HCT116 (cell line): ENCODE results near the gene HMCES. TPM values are rescaled to one million over a fixed set of nuclear protein-coding genes. Genes with fewer than 3 reads are reported as not detected.

ENCODE experiments used
- ATAC-seq: fragments of 200-7000 bp; cut with Tn5 transposase; 2 replicates; pipeline ENCODE4 v1.9.1; 2020; ENCODE audit warnings: mild to moderate bottlenecking, moderate library complexity
- BruUV-seq: library from RNA; stranded (reverse); fragments of 400-500 nt; replicated peaks from 2 replicates; lab custom pipeline; 2021; lab: Mats Ljungman, UMichigan
- CTCF ChIA-PET: fragments of 300-600 bp; sonication (Branson Sonifier 250); formaldehyde crosslinking; loops from one replicate; lab custom pipeline; 2021; ENCODE audit warnings: antibody characterized with exemption; lab: Charles Lee
- POLR2A ChIA-PET: fragments of 300-600, 350-600 bp; sonication (Branson Sonifier 250); formaldehyde crosslinking; loops from one replicate; lab custom pipeline; 2021; ENCODE audit warnings: antibody characterized with exemption; lab: Charles Lee
- RAD21 ChIA-PET, 2 experiments: fragments of 300-600 bp; sonication (Branson Sonifier 250); formaldehyde crosslinking; loops; one replicate each; lab custom pipeline; 2023; ENCODE audit warnings: low total read pairs in 2 of 2; ENCODE audit not compliant: uncharacterized antibody in 2 of 2, unreplicated experiment in 2 of 2, low non-redundant PET in 1 of 2; lab: Charles Lee
- DNase-seq: peaks from one replicate; pipeline ENCODE4 v3.0.0-alpha.2; 2010; ENCODE audit warnings: low read depth, low spot score
- H2AFZ ChIP-seq: fragments of 200-600 bp; shearing (Covaris generic), sonication (generic); 2 replicates; pipeline ENCODE4 v1.6.1; 2017; ENCODE audit warnings: low read depth, mixed run types, mixed read lengths, antibody characterized with exemption, low read length; ENCODE audit not compliant: poor library complexity, severe bottlenecking
- H3K27ac ChIP-seq: 2 replicates; pipeline ENCODE4 v1.5.1; 2012; ENCODE audit warnings: low read depth, low read length
- H3K27me3 ChIP-seq: fragments of 200-600 bp; sonication (generic); 2 replicates; pipeline ENCODE4 v1.6.1; 2016; ENCODE audit warnings: mixed run types, low read length, mixed read lengths; ENCODE audit not compliant: insufficient read depth
- H3K36me3 ChIP-seq, 2 experiments: fragments of 200-500 bp in 1 of 2; fragments of 200-600 bp in 1 of 2; sonication (Bioruptor generic) in 1 of 2; sonication (generic) in 1 of 2; 2 replicates each; pipeline versions ENCODE4 v1.5.1 to v1.6.1; 2014 to 2016; ENCODE audit warnings: low read length in 2 of 2, inconsistent platforms in 1 of 2, mixed read lengths in 1 of 2, mixed run types in 1 of 2; ENCODE audit not compliant: insufficient read depth in 2 of 2, control insufficient read depth in 1 of 2
- H3K4me1 ChIP-seq, 2 experiments: fragments of 200-600 bp in 1 of 2; sonication (generic) in 1 of 2; 2 replicates each; pipeline versions ENCODE4 v1.5.1 to v1.6.1; 2012 to 2017; ENCODE audit warnings: low read length in 2 of 2, inconsistent platforms in 1 of 2, mild to moderate bottlenecking in 1 of 2, mixed read lengths in 1 of 2, mixed run types in 1 of 2, moderate library complexity in 1 of 2; ENCODE audit not compliant: insufficient read depth in 2 of 2, control insufficient read depth in 1 of 2
- H3K4me2 ChIP-seq: fragments of 200-600 bp; sonication (generic); 2 replicates; pipeline ENCODE4 v1.6.1; 2017; ENCODE audit warnings: mixed run types, low read length, mixed read lengths
- H3K4me3 ChIP-seq, 2 experiments: fragments of 200-600 bp in 1 of 2; sonication (generic) in 1 of 2; replicated peaks in 1 of 2; 2 replicates each; pipeline ENCODE4 v1.5.1; 2011 to 2016; ENCODE audit warnings: low read length in 2 of 2, control low read depth in 1 of 2, low read depth in 1 of 2, mild to moderate bottlenecking in 1 of 2, mixed read lengths in 1 of 2, mixed run types in 1 of 2
- H3K79me2 ChIP-seq: fragments of 200-600 bp; sonication (generic); 2 replicates; pipeline ENCODE4 v1.6.1; 2017; ENCODE audit warnings: mild to moderate bottlenecking, mixed run types, low read length, moderate library complexity, mixed read lengths; ENCODE audit not compliant: insufficient read depth
- H3K9ac ChIP-seq: fragments of 200-600 bp; sonication (generic); 2 replicates; pipeline ENCODE4 v1.6.1; 2016; ENCODE audit warnings: low read length, mixed read lengths
- H3K9me2 ChIP-seq: fragments of 200-600 bp; sonication (generic), shearing (Covaris generic); 2 replicates; pipeline ENCODE4 v1.6.1; 2017; ENCODE audit warnings: mixed run types, mild to moderate bottlenecking, moderate library complexity; ENCODE audit not compliant: insufficient read depth
- H3K9me3 ChIP-seq, 2 experiments: fragments of 200-500 bp in 1 of 2; fragments of 200-600 bp in 1 of 2; sonication (Bioruptor generic) in 1 of 2; sonication (generic) in 1 of 2; 2 replicates each; pipeline ENCODE4 v1.6.1; 2014 to 2017; ENCODE audit warnings: low read length in 2 of 2, mixed read lengths in 2 of 2, inconsistent platforms in 1 of 2, low read depth in 1 of 2, mild to moderate bottlenecking in 1 of 2, mixed run types in 1 of 2, moderate library complexity in 1 of 2; ENCODE audit not compliant: control insufficient read depth in 1 of 2, insufficient read depth in 1 of 2
- H4K20me1 ChIP-seq: fragments of 200-600 bp; sonication (generic), shearing (Covaris generic); 2 replicates; pipeline ENCODE4 v1.6.1; 2017; ENCODE audit warnings: mixed run types, mild to moderate bottlenecking, moderate library complexity; ENCODE audit not compliant: insufficient read depth
- ATF3 ChIP-seq: IDR thresholded peaks from 2 replicates; pipeline ENCODE4 v1.6.1; 2012
- CBX3 ChIP-seq: IDR thresholded peaks from 2 replicates; pipeline ENCODE4 v1.6.1; 2012; ENCODE audit warnings: low read depth
- ELF1 ChIP-seq: IDR thresholded peaks from 2 replicates; pipeline ENCODE4 v1.6.1; 2012; ENCODE audit warnings: low read depth, borderline replicate concordance
- JUND ChIP-seq: IDR thresholded peaks from 2 replicates; pipeline ENCODE4 v1.6.1; 2012
- POLR2A ChIP-seq: IDR thresholded peaks from 2 replicates; pipeline ENCODE4 v1.7.0; 2011; ENCODE audit warnings: borderline replicate concordance; ENCODE audit not compliant: insufficient read depth, insufficient read length; ENCODE audit errors: extremely low read depth
- RAD21 ChIP-seq: IDR thresholded peaks from 2 replicates; pipeline ENCODE4 v1.6.1; 2012; ENCODE audit warnings: low read depth, mild to moderate bottlenecking
- SIN3A ChIP-seq: IDR thresholded peaks from 2 replicates; pipeline ENCODE4 v1.6.1; 2012; ENCODE audit warnings: low read depth
- SP1 ChIP-seq: IDR thresholded peaks from 2 replicates; pipeline ENCODE4 v1.6.1; 2012; ENCODE audit warnings: low read depth
- SRF ChIP-seq: IDR thresholded peaks from 2 replicates; pipeline ENCODE4 v1.6.1; 2012; ENCODE audit warnings: low read depth
- ZNF274 ChIP-seq: fragments of 200-500 bp; sonication (Bioruptor generic); IDR thresholded peaks from 2 replicates; pipeline ENCODE4 v1.6.1; 2014; ENCODE audit warnings: mild to moderate bottlenecking, low read depth, low read length, inconsistent platforms
- intact Hi-C: fragments of 100-400 bp; cut with micrococcal nuclease; formaldehyde crosslinking; loops from 2 replicates; pipeline ENCODE4 v1.10.0; 2022
- total RNA-seq: library from RNA; stranded (reverse); gene quantifications from one replicate; pipeline ENCODE4 v1.2.1, GENCODE V29; 2021; ENCODE audit not compliant: unreplicated experiment
- TF ChIP-seq, protein P1 (sequence below): IDR thresholded peaks from 2 replicates; pipeline ENCODE4 v1.6.1; 2011; ENCODE audit warnings: mild to moderate bottlenecking, low read length, moderate library complexity; ENCODE audit not compliant: insufficient replicate concordance; ENCODE audit errors: extremely low read depth

HMCES gene
- total RNA-seq, 1 experiment from 2014 or later: 78.9 TPM

DNA sequence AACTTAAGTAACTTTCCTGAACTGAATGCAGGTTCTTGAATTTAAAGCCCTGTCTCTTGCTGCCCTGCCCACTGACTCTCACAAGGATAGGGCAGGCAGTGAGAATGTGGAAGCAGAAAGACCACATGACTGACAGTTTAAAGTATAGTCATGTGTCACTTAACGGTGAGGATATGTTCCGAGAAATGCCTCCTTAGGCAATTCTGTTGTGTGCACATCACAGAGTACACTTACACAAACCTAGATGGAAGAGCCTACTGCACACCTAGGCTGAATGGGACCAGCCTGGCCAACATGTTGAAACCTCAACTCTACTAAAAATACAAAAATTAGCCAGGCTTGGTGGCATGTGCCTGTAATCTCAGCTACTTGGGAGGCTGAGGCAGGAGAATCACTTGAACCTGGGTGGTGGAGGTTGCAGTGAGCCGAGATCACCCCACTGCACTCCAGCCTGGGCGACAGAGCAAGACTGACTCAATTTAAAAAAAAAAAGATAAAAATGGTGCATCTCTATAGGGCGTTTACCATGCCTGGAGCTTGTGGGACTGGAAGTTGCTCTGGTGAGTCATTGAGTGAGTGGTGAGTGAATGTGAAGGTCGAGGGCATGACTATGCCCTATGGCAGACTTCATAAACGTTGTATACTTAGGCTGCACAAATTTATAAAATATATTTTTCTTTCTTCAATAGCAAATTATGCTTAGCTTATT is 48.2 kb upstream of the HMCES start (continued):
- TF ChIP-seq CBX3 (peak; percentile 51; the same call in 1 of the 2 replicates), ELF1 (no peak), SP1 (peak; percentile 62), ZNF274 (no peak)
- TF ChIP-seq, all 23 proteins: peak for 7

DNA sequence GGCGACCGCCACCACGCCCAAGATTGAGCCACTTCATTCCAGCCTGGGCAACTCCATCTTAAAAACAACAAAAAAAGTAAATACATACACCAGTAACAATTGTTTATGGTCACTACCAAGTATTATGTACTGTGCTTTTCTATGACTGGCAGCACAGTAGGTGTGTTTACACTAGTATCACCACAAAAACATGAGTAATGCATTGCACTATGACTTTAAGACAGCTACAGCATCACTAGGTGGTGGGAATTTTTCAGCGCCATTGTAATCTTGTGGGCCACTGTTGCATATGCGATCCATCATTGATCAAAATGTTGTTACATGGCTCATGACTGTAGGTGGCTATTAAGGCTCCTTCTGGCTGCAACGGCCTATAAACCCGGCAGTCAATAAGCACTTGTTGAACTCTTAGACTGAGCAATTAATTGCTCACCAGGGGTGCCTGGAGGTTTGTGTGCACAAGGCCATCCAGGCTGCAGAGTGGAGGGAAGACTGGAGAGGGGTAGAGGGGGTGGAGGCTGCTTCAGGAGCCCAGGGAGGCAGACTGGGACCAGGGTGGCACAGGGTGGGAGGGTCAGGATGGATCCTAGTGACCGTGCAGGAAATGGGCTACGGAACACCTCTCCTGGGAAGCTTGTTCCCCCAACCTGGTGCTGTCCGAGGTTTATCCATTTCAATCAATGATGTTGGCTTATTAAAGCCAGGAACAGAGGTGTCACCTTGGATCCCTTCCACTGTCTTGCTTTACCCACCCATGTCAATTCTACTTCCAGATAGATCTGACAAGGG is 47.1 kb upstream of the HMCES start:
- H2AFZ ChIP-seq: no peak overlapping the region
- no peak for DNase-seq
- H3K4me2 ChIP-seq: peak overlapping the region; percentile 8

More for the DNA sequence above, 47.1 kb upstream of the HMCES start:
- ChIA-PET POLR2A (interaction anchor here (0.7 to 0.9 kb wide), 2 partner anchors 48 to 178 kb away, joined by 3 to 4 read pairs; partner anchors contain the start of gene CNBP), CTCF (interaction anchor here (0.9 to 1.8 kb wide), 3 partner anchors 14 to 261 kb away, joined by 4 to 14 read pairs (median 6); no protein-coding TSS in a partner anchor), RAD21 (interaction anchor here in 1 of 2 experiments (0.7 kb wide), 1 partner anchor 435 kb away, joined by 3 read pairs; no protein-coding TSS in a partner anchor)
- Histone ChIP-seq H3K9me3 (no peaks in the 10 kb centered on the region), H3K4me3 (no peak overlapping the region), H3K4me1 (peaks cover 18 to 58% of the 10 kb centered on the region in 2 experiments), H3K27me3 (no peaks in the 10 kb centered on the region), H3K9ac (no peak overlapping the region), H3K79me2 (no peaks in the 10 kb centered on the region), H3K9me2 (no peaks in the 10 kb centered on the region), H4K20me1 (no peaks in the 10 kb centered on the region), H3K36me3 (no peaks in the 10 kb centered on the region), H3K27ac (no peak overlapping the region)
- no TSS peak for BruUV-seq
- TF ChIP-seq ATF3 (no peak), ELF1 (no peak), POLR2A (no peak), SRF (no peak), JUND (no peak), SIN3A (no peak), RAD21 (no peak)
- TF ChIP-seq, protein P1, sequence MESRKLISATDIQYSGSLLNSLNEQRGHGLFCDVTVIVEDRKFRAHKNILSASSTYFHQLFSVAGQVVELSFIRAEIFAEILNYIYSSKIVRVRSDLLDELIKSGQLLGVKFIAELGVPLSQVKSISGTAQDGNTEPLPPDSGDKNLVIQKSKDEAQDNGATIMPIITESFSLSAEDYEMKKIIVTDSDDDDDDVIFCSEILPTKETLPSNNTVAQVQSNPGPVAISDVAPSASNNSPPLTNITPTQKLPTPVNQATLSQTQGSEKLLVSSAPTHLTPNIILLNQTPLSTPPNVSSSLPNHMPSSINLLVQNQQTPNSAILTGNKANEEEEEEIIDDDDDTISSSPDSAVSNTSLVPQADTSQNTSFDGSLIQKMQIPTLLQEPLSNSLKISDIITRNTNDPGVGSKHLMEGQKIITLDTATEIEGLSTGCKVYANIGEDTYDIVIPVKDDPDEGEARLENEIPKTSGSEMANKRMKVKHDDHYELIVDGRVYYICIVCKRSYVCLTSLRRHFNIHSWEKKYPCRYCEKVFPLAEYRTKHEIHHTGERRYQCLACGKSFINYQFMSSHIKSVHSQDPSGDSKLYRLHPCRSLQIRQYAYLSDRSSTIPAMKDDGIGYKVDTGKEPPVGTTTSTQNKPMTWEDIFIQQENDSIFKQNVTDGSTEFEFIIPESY: no peak
- intact Hi-C loops: no loop called here
- ATAC-seq: no peak
